Measurements from ENCODE around the gene KCTD1.

The KCTD1 gene

GRCh38 chr18:26432651-26433424 lies 115.5 kb downstream of the KCTD1 start:
- no peak for FAIRE-seq
- no peak for DNase-seq (ENCODE audit: low spot score)

GRCh38 chr18:26429535-26430226 lies 118.7 kb downstream of the KCTD1 start:
- DNase-seq (ENCODE audit: low spot score), result peak; percentile 48
- FAIRE-seq, result no peak

GRCh38 chr18:26425148-26425531 lies 123.2 kb downstream of the KCTD1 start:
- no peak for FAIRE-seq

GRCh38 chr18:26424428-26425147 lies 123.8 kb downstream of the KCTD1 start:
- no peak for DNase-seq (ENCODE audit: low spot score)
- no peak for FAIRE-seq

More at GRCh38 chr18:26425148-26425531, 123.2 kb downstream of the KCTD1 start:
- DNase-seq (ENCODE audit: low spot score), result no peak

- DNase-seq (ENCODE audit: low spot score), result no peak
- FAIRE-seq, result no peak
Observed at GRCh38 chr18:26422472-26423162, 125.7 kb downstream of the KCTD1 start.

GRCh38 chr18:26421931-26422330 lies 126.4 kb downstream of the KCTD1 start:
- no peak for DNase-seq (ENCODE audit: low spot score)
- no peak for FAIRE-seq

GRCh38 chr18:26421503-26421902 lies 126.8 kb downstream of the KCTD1 start:
- no peak for FAIRE-seq

GRCh38 chr18:26419746-26420145 lies 128.6 kb downstream of the KCTD1 start:
- FAIRE-seq, result no peak
- DNase-seq (ENCODE audit: low spot score), result no peak

More at GRCh38 chr18:26421503-26421902, 126.8 kb downstream of the KCTD1 start:
- DNase-seq (ENCODE audit: low spot score), result no peak

GRCh38 chr18:26418225-26418624 lies 130.1 kb downstream of the KCTD1 start:
- FAIRE-seq, result no peak
- no peak for DNase-seq (ENCODE audit: low spot score)

- DNase-seq (ENCODE audit: low spot score), result no peak
Observed at GRCh38 chr18:26417190-26417589, 131.2 kb downstream of the KCTD1 start.

GRCh38 chr18:26416652-26417150 lies 131.7 kb downstream of the KCTD1 start:
- FAIRE-seq (no peak), DNase-seq (ENCODE audit: low spot score) (no peak)

More at GRCh38 chr18:26417190-26417589, 131.2 kb downstream of the KCTD1 start:
- no peak for FAIRE-seq

- no peak for DNase-seq (ENCODE audit: low spot score)
- FAIRE-seq, result no peak
Observed at GRCh38 chr18:26415631-26416030, 132.7 kb downstream of the KCTD1 start.

GRCh38 chr18:26414901-26415440 lies 133.4 kb downstream of the KCTD1 start:
- FAIRE-seq, result no peak
- DNase-seq (ENCODE audit: low spot score), result no peak

- FAIRE-seq (no peak), DNase-seq (ENCODE audit: low spot score) (no peak)
Observed at GRCh38 chr18:26409091-26409490, 139.3 kb downstream of the KCTD1 start.

GRCh38 chr18:26407736-26408601 lies 140.4 kb downstream of the KCTD1 start:
- no peak for FAIRE-seq
- DNase-seq (ENCODE audit: low spot score), result no peak

- no peak for DNase-seq (ENCODE audit: low spot score)
- no peak for FAIRE-seq
Observed at GRCh38 chr18:26406854-26407517, 141.4 kb downstream of the KCTD1 start.

- DNase-seq (ENCODE audit: low spot score) (no peak), FAIRE-seq (no peak)
Observed at GRCh38 chr18:26406324-26406723, 142.0 kb downstream of the KCTD1 start.

- DNase-seq (ENCODE audit: low spot score), result peak; percentile 4
- no peak for FAIRE-seq
Observed at GRCh38 chr18:26405190-26405801, 143.1 kb downstream of the KCTD1 start.
